GM12865 (cell line): ENCODE data around the gene LRP10.
"Not testable (repeated sequence)": the region's sequence is repeated elsewhere in the genome, so short reads cannot be mapped to it uniquely, and the experiment has no call there.

Experiments used
- DNase-seq: peaks from one replicate; pipeline ENCODE4 v3.0.0; 2010; ENCODE audit warnings: low read depth
- H3K4me3 ChIP-seq: 2 replicates; pipeline ENCODE4 v1.5.1; 2011; ENCODE audit warnings: mild to moderate bottlenecking, low read depth, low read length, control low read depth
- CTCF ChIP-seq: IDR thresholded peaks from 2 replicates; pipeline ENCODE4 v1.5.1; 2011; ENCODE audit warnings: low read length, control low read depth, low read depth, inconsistent platforms; ENCODE audit not compliant: insufficient read depth; ENCODE audit errors: missing control alignments

LRP10 gene

GRCh38 chr14:22903742-22904087 lies 32.2 kb downstream of the LRP10 start:
- DNase-seq, result no peak
- TF ChIP-seq CTCF, result no peak
- no peak overlapping the region for H3K4me3 ChIP-seq

GRCh38 chr14:22905627-22906026 lies 34.1 kb downstream of the LRP10 start:
- DNase-seq, result no peak
- no peak for TF ChIP-seq CTCF
- no peak overlapping the region for H3K4me3 ChIP-seq

GRCh38 chr14:22906073-22906472 lies 34.5 kb downstream of the LRP10 start:
- no peak for TF ChIP-seq CTCF
- no peak for DNase-seq
- H3K4me3 ChIP-seq, result no peak overlapping the region

- H3K4me3 ChIP-seq, result no peak overlapping the region
- no peak for TF ChIP-seq CTCF
Measured at GRCh38 chr14:22907429-22907828, 35.9 kb downstream of the LRP10 start.

GRCh38 chr14:22908601-22909000 lies 37.1 kb downstream of the LRP10 start:
- DNase-seq, result no peak
- no peak for TF ChIP-seq CTCF
- no peak overlapping the region for H3K4me3 ChIP-seq

More at GRCh38 chr14:22907429-22907828, 35.9 kb downstream of the LRP10 start:
- no peak for DNase-seq

- TF ChIP-seq CTCF, result no peak
- DNase-seq, result no peak
- H3K4me3 ChIP-seq, result no peak overlapping the region
Measured at GRCh38 chr14:22910916-22911315, 39.4 kb downstream of the LRP10 start.

GRCh38 chr14:22914836-22915235 lies 43.3 kb downstream of the LRP10 start:
- DNase-seq, H3K4me3 ChIP-seq: not testable (repeated sequence)

GRCh38 chr14:22915886-22916521 lies 44.5 kb downstream of the LRP10 start:
- H3K4me3 ChIP-seq, result no peak overlapping the region
- no peak for DNase-seq
- no peak for TF ChIP-seq CTCF
